DND-41 (cell line): ENCODE data around the gene GTF2H3.

ENCODE experiments used
- ATAC-seq: fragments of 200-7000 bp; cut with Tn5 transposase; 3 replicates; pipeline ENCODE4 v1.9.1; 2021; ENCODE audit warnings: low read depth; ENCODE audit not compliant: insufficient read depth
- DNase-seq: peaks from one replicate; pipeline ENCODE4 v3.0.0-alpha.2; 2020
- H2AFZ ChIP-seq: 2 replicates; pipeline ENCODE4 v1.6.0; 2012; ENCODE audit warnings: low read depth, low read length
- H3K27ac ChIP-seq: 2 replicates; pipeline ENCODE4 v1.5.1; 2012; ENCODE audit warnings: low read length, inconsistent platforms
- H3K27me3 ChIP-seq: fragments of 200-600 bp; sonication (generic); 2 replicates; pipeline ENCODE4 v1.6.0; 2012; ENCODE audit warnings: low read length, mild to moderate bottlenecking, inconsistent platforms; ENCODE audit not compliant: insufficient read depth, poor library complexity
- H3K36me3 ChIP-seq: 2 replicates; pipeline ENCODE4 v1.5.1; 2012; ENCODE audit warnings: low read length, inconsistent platforms; ENCODE audit not compliant: insufficient read depth
- H3K4me1 ChIP-seq: 2 replicates; pipeline ENCODE4 v1.5.1; 2012; ENCODE audit warnings: mild to moderate bottlenecking, low read length; ENCODE audit not compliant: insufficient read depth
- H3K4me2 ChIP-seq: 2 replicates; pipeline ENCODE4 v1.6.0; 2012; ENCODE audit warnings: mild to moderate bottlenecking, moderate library complexity, low read length, inconsistent platforms; ENCODE audit not compliant: insufficient read depth
- H3K4me3 ChIP-seq, 2 experiments: fragments of 200-600 bp in 1 of 2; shearing (Covaris generic) in 1 of 2; 2 replicates each; pipeline ENCODE4 v1.5.1; 2012 to 2016; ENCODE audit warnings: inconsistent platforms in 2 of 2, low read length in 2 of 2, mild to moderate bottlenecking in 2 of 2, low read depth in 1 of 2, moderate library complexity in 1 of 2
- H3K79me2 ChIP-seq: 2 replicates; pipeline ENCODE4 v1.6.0; 2012; ENCODE audit warnings: low read length, inconsistent platforms; ENCODE audit not compliant: insufficient read depth
- H3K9ac ChIP-seq: 2 replicates; pipeline ENCODE4 v1.6.0; 2012; ENCODE audit warnings: low read depth, mild to moderate bottlenecking, inconsistent platforms, low read length, moderate library complexity
- H3K9me3 ChIP-seq: 2 replicates; pipeline ENCODE4 v1.5.1; 2012; ENCODE audit warnings: low read length, moderate library complexity, mild to moderate bottlenecking, inconsistent platforms; ENCODE audit not compliant: insufficient read depth, severe bottlenecking
- H4K20me1 ChIP-seq: 2 replicates; pipeline ENCODE4 v1.6.0; 2012; ENCODE audit warnings: low read length; ENCODE audit not compliant: insufficient read depth
- CTCF ChIP-seq: IDR thresholded peaks from 2 replicates; pipeline ENCODE4 v1.5.1; 2012; ENCODE audit warnings: borderline replicate concordance, low read length, moderate library complexity, mild to moderate bottlenecking; ENCODE audit not compliant: poor library complexity, severe bottlenecking; ENCODE audit errors: extremely low read depth
- EZH2 ChIP-seq: IDR thresholded peaks from 3 replicates; pipeline ENCODE4 v1.6.1; 2012; ENCODE audit warnings: borderline replicate concordance, low read depth, mild to moderate bottlenecking, moderate library complexity, low read length, inconsistent platforms; ENCODE audit not compliant: severe bottlenecking

The GTF2H3 gene

GRCh38 chr12:123633379-123634141 lies at the start of gene GTF2H3, which contains the start of gene EIF2B1:
Gene GTF2H3 (plus strand): TSS chr12:123633829. CDS start chr12:123633860, 31 bp downstream.
Gene EIF2B1 (minus strand): TSS chr12:123633686. CDS start chr12:123633557, 129 bp downstream.
- no peaks in the 10 kb centered on the region for H4K20me1 ChIP-seq
- no peaks in the 10 kb centered on the region for H3K9me3 ChIP-seq
- H3K4me1 ChIP-seq, result peaks cover 26% of the 10 kb centered on the region
- ATAC-seq, result peak; percentile 96
- peak; percentile 97 for DNase-seq
- peaks cover 25% of the 10 kb centered on the region for H3K36me3 ChIP-seq
- peak within 1 kb of the TSS; percentile 96 for H3K9ac ChIP-seq
- H3K27me3 ChIP-seq, result no peaks in the 10 kb centered on the region
- H3K4me2 ChIP-seq, result peak within 1 kb of the TSS; percentile 66
- peak within 1 kb of the TSS; percentile 95 for H3K27ac ChIP-seq
- TF ChIP-seq CTCF (no peak), EZH2 (no peak)
- H3K4me3 ChIP-seq, result peak within 1 kb of the TSS; percentile 96 to 98
- H2AFZ ChIP-seq, result peak within 1 kb of the TSS; percentile 99
- peaks cover 61% of the 10 kb centered on the region for H3K79me2 ChIP-seq

GRCh38 chr12:123591702-123592481 lies 41.7 kb upstream of the GTF2H3 start:
- no peaks in the 10 kb centered on the region for H3K9me3 ChIP-seq
- H3K27me3 ChIP-seq, result no peaks in the 10 kb centered on the region
- no peak overlapping the region for H3K27ac ChIP-seq
- ATAC-seq, result no peak
- TF ChIP-seq CTCF (no peak), EZH2 (no peak)
- H4K20me1 ChIP-seq, result peaks cover 25% of the 10 kb centered on the region; the same call in 1 of the 2 replicates
- no peak overlapping the region for H3K9ac ChIP-seq
- peaks cover 30% of the 10 kb centered on the region for H3K4me1 ChIP-seq
- no peak for DNase-seq
- H3K4me2 ChIP-seq, result no peak overlapping the region
- H2AFZ ChIP-seq, result no peak overlapping the region
- peaks cover 91% of the 10 kb centered on the region for H3K36me3 ChIP-seq
- H3K4me3 ChIP-seq, result no peak overlapping the region
- peaks cover 91% of the 10 kb centered on the region for H3K79me2 ChIP-seq

GRCh38 chr12:123595729-123596128 lies 37.9 kb upstream of the GTF2H3 start:
- H4K20me1 ChIP-seq, result peaks cover 14% of the 10 kb centered on the region; the same call in 1 of the 2 replicates
- no peak overlapping the region for H3K4me3 ChIP-seq
- TF ChIP-seq EZH2 (no peak), CTCF (no peak)
- no peak for DNase-seq
- no peak overlapping the region for H2AFZ ChIP-seq
- H3K79me2 ChIP-seq, result peaks cover 79% of the 10 kb centered on the region
- H3K36me3 ChIP-seq, result peaks cover 83% of the 10 kb centered on the region
- no peak overlapping the region for H3K27ac ChIP-seq
- no peak overlapping the region for H3K4me2 ChIP-seq
- H3K27me3 ChIP-seq, result no peaks in the 10 kb centered on the region
- H3K9ac ChIP-seq, result no peak overlapping the region
- ATAC-seq, result no peak
- peaks cover 7% of the 10 kb centered on the region for H3K4me1 ChIP-seq
- H3K9me3 ChIP-seq, result no peaks in the 10 kb centered on the region
